Hematopoietic multipotent progenitor cell treated with erythropoietin and hydrocortisone succinate and interleukin-3 and kit ligand, for 15 days (in vitro differentiated cells): ENCODE data around the gene ZNF638.

Source experiments
- DNase-seq: peaks from one replicate; pipeline ENCODE4 v3.0.0-alpha.2; 2015; ENCODE audit warnings: low spot score

ZNF638 gene

GRCh38 chr2:71456617-71457016 lies 125.0 kb downstream of the ZNF638 start:
- DNase-seq, result no peak

GRCh38 chr2:71457123-71457915 lies 125.7 kb downstream of the ZNF638 start:
- DNase-seq, result peak; percentile 40

- DNase-seq, result no peak
Measured at GRCh38 chr2:71457923-71458322, 126.3 kb downstream of the ZNF638 start.

- DNase-seq, result no peak
Measured at GRCh38 chr2:71458413-71459083, 127.0 kb downstream of the ZNF638 start.

- DNase-seq, result no peak
Measured at GRCh38 chr2:71459084-71459431, 127.5 kb downstream of the ZNF638 start.

GRCh38 chr2:71460056-71460455 lies 128.5 kb downstream of the ZNF638 start:
- no peak for DNase-seq

- DNase-seq, result peak; percentile 62
Measured at GRCh38 chr2:71460595-71461303, 129.2 kb downstream of the ZNF638 start.

- DNase-seq, result no peak
Measured at GRCh38 chr2:71461304-71461671, 129.7 kb downstream of the ZNF638 start.

- DNase-seq, result no peak
Measured at GRCh38 chr2:71462056-71462605, 130.5 kb downstream of the ZNF638 start.

GRCh38 chr2:71462641-71463341 lies 131.2 kb downstream of the ZNF638 start:
- DNase-seq, result no peak

- DNase-seq, result no peak
Measured at GRCh38 chr2:71463342-71463654, 131.7 kb downstream of the ZNF638 start.

- no peak for DNase-seq
Measured at GRCh38 chr2:71464389-71464788, 132.8 kb downstream of the ZNF638 start.

- no peak for DNase-seq
Measured at GRCh38 chr2:71465356-71465755, 133.8 kb downstream of the ZNF638 start.

GRCh38 chr2:71465961-71466300 lies 134.3 kb downstream of the ZNF638 start:
- no peak for DNase-seq

- no peak for DNase-seq
Measured at GRCh38 chr2:71466301-71467179, 135.0 kb downstream of the ZNF638 start.

GRCh38 chr2:71467180-71467815 lies 135.7 kb downstream of the ZNF638 start:
- DNase-seq, result no peak

GRCh38 chr2:71468279-71469015 lies 136.9 kb downstream of the ZNF638 start:
- no peak for DNase-seq

- no peak for DNase-seq
Measured at GRCh38 chr2:71469403-71470398, 138.1 kb downstream of the ZNF638 start.

- DNase-seq, result no peak
Measured at GRCh38 chr2:71471276-71471675, 139.7 kb downstream of the ZNF638 start.
